BJ (cell line): ENCODE data around the gene SAP25. TPM values are rescaled to one million over a fixed set of nuclear protein-coding genes. Genes with fewer than 3 reads are reported as not detected.
"Not testable (repeated sequence)": the region's sequence is repeated elsewhere in the genome, so short reads cannot be mapped to it uniquely, and the experiment has no call there.

Experiments
- CTCF ChIA-PET: fragments of 350-600 bp; formaldehyde crosslinking; extraction: SDS; loops from one replicate; lab custom pipeline; 2021; ENCODE audit warnings: antibody characterized with exemption, inconsistent platforms; lab: Yijun Ruan, JAX
- POLR2A ChIA-PET: fragments of 300-600 bp; sonication (Branson Sonifier 250); formaldehyde crosslinking; extraction: SDS; loops from one replicate; lab custom pipeline; 2021; ENCODE audit warnings: antibody characterized with exemption; lab: Charles Lee
- DNase-seq: peaks from one replicate; pipeline ENCODE4 v3.0.0-alpha.2; 2011; ENCODE audit warnings: low read depth
- H3K27me3 ChIP-seq: 2 replicates; pipeline ENCODE4 v1.6.0; 2011; ENCODE audit warnings: low read length; ENCODE audit not compliant: control insufficient read depth, insufficient read depth
- H3K36me3 ChIP-seq: 2 replicates; pipeline ENCODE4 v1.5.1; 2011; ENCODE audit warnings: low read length; ENCODE audit not compliant: control insufficient read depth, insufficient read depth
- H3K4me3 ChIP-seq: 2 replicates; pipeline ENCODE4 v1.5.1; 2011; ENCODE audit warnings: low read depth, mild to moderate bottlenecking, control low read depth, low read length
- CTCF ChIP-seq: IDR thresholded peaks from 2 replicates; pipeline ENCODE4 v1.5.1; 2011; ENCODE audit warnings: low read depth, mild to moderate bottlenecking, control low read depth, inconsistent platforms, low read length, moderate library complexity; ENCODE audit not compliant: insufficient read depth
- polyA plus RNA-seq: library from polyadenylated mRNA; depleted of rRNA; stranded (reverse); fragments of >200 nt; gene quantifications from 2 replicates; pipeline ENCODE4 v1.2.3, GENCODE V29; 2011

SAP25 gene
- polyA plus RNA-seq, 1 experiment = 0.34 TPM

GRCh38 chr7:100566018-100566531, 7.6 kb downstream of the SAP25 start:
- TF ChIP-seq CTCF = no peak
- no peak for DNase-seq
- ChIA-PET POLR2A (no interaction called here), CTCF (interaction anchor here (0.7 to 15.0 kb wide), 10 partner anchors 18 to 124 kb away, joined by 3 to 162 read pairs (median 4); partner anchors contain the start of genes FBXO24, GIGYF1, LRCH4 and MOSPD3)
- Histone ChIP-seq H3K27me3 (no peaks in the 10 kb centered on the region), H3K4me3 (no peak overlapping the region), H3K36me3 (no peaks in the 10 kb centered on the region)

GRCh38 chr7:100565133-100565571, 8.5 kb downstream of the SAP25 start:
- ChIA-PET CTCF (interaction anchor here (0.7 to 15.0 kb wide), 24 partner anchors 9 to 287 kb away, joined by 3 to 162 read pairs (median 5); partner anchors contain the start of genes FBXO24, GIGYF1, LRCH4 and MOSPD3), POLR2A (no interaction called here)
- Histone ChIP-seq H3K27me3 (no peaks in the 10 kb centered on the region), H3K4me3 (no peak overlapping the region), H3K36me3 (no peaks in the 10 kb centered on the region)
- TF ChIP-seq CTCF = no peak
- no peak for DNase-seq

GRCh38 chr7:100564405-100564804, 9.3 kb downstream of the SAP25 start:
- POLR2A ChIA-PET, H3K36me3 ChIP-seq, H3K4me3 ChIP-seq, DNase-seq, H3K27me3 ChIP-seq: not testable (repeated sequence)
- CTCF ChIA-PET = interaction anchor here (0.6 to 15.0 kb wide), 35 partner anchors 9 to 286 kb away, joined by 3 to 162 read pairs (median 5); partner anchors contain the start of genes FBXO24, GIGYF1, LRCH4 and PCOLCE

- no peak overlapping the region for H3K4me3 ChIP-seq
- DNase-seq = no peak
- TF ChIP-seq CTCF = peak; percentile 99
- no peaks in the 10 kb centered on the region for H3K27me3 ChIP-seq
- ChIA-PET POLR2A (no interaction called here), CTCF (interaction anchor here (0.6 to 15.0 kb wide), 38 partner anchors 8 to 287 kb away, joined by 3 to 162 read pairs (median 5); partner anchors contain the start of genes FBXO24, GIGYF1, LRCH4 and PCOLCE)
- no peaks in the 10 kb centered on the region for H3K36me3 ChIP-seq
Observed at GRCh38 chr7:100563809-100564400, 9.8 kb downstream of the SAP25 start.

- CTCF ChIA-PET = interaction anchor here (1.0 to 15.0 kb wide), 29 partner anchors 7 to 288 kb away, joined by 3 to 162 read pairs (median 6); partner anchors contain the start of genes FBXO24, GIGYF1, LRCH4 and PCOLCE
- no peaks in the 10 kb centered on the region for H3K36me3 ChIP-seq
- H3K27me3 ChIP-seq = no peaks in the 10 kb centered on the region
- no peak for TF ChIP-seq CTCF
- no peak for DNase-seq
- POLR2A ChIA-PET = no interaction called here
- H3K4me3 ChIP-seq = no peak overlapping the region
Observed at GRCh38 chr7:100563100-100563564, 10.6 kb downstream of the SAP25 start.
